Measurements from ENCODE around the gene ARHGAP9.

Gene ARHGAP9

DNA sequence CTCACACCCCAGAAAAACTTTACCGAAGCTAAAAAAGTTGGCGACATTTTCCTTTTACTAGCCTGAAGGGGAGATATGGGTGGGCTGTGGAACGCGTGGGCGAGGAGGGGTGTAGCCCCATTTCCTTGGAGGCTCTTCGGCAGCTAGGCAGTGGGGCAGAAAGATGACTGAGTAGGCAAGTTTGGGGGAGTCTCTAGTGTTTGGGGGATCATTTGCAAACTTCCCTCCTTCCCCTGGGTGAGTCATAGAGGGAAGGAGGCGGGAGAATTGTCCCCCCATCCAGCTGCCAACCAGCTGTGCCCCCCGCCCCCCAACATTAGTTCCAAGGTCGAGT, 17.8 kb downstream of the ARHGAP9 start:
- Mint-ChIP-seq H3K4me1 (peaks cover 55% of the 10 kb centered on the region), H3K36me3 (ENCODE audit: insufficient read depth) (peaks cover 5% of the 10 kb centered on the region), H3K4me3 (peak overlapping the region; percentile 84), H3K27ac (ENCODE audit: low read depth) (no peak overlapping the region), H3K9me3 (no peaks in the 10 kb centered on the region), H3K27me3 (peaks cover 21% of the 10 kb centered on the region)
- ATAC-seq (replicated peaks; ENCODE audit: extremely low read depth, poor library complexity, severe bottlenecking) = no peak
- no peak for DNase-seq (ENCODE audit: low spot score in 2 of 2)

GRCh38 chr12:57461276-57461916, 18.3 kb downstream of the ARHGAP9 start:
- Mint-ChIP-seq H3K36me3 (ENCODE audit: insufficient read depth) (peaks cover 5% of the 10 kb centered on the region), H3K4me1 (peaks cover 55% of the 10 kb centered on the region), H3K27me3 (peaks cover 21% of the 10 kb centered on the region), H3K9me3 (no peaks in the 10 kb centered on the region), H3K4me3 (peak overlapping the region; percentile 84), H3K27ac (ENCODE audit: low read depth) (no peak overlapping the region)
- ATAC-seq (replicated peaks; ENCODE audit: extremely low read depth, poor library complexity, severe bottlenecking) (no peak), DNase-seq (ENCODE audit: low spot score in 2 of 2) (no peak)

GRCh38 chr12:57460841-57461275, 18.8 kb downstream of the ARHGAP9 start:
- peaks cover 21% of the 10 kb centered on the region for H3K27me3 Mint-ChIP-seq
- ATAC-seq (replicated peaks; ENCODE audit: extremely low read depth, poor library complexity, severe bottlenecking) (no peak), DNase-seq (ENCODE audit: low spot score in 2 of 2) (no peak)

GRCh38 chr12:57460468-57460784, 19.2 kb downstream of the ARHGAP9 start:
- Mint-ChIP-seq H3K27ac (ENCODE audit: low read depth) (peak overlapping the region; percentile 91), H3K4me1 (peaks cover 61% of the 10 kb centered on the region), H3K36me3 (ENCODE audit: insufficient read depth) (peaks cover 5% of the 10 kb centered on the region), H3K4me3 (peak overlapping the region; percentile 84), H3K27me3 (peaks cover 21% of the 10 kb centered on the region), H3K9me3 (no peaks in the 10 kb centered on the region)
- ATAC-seq (replicated peaks; ENCODE audit: extremely low read depth, poor library complexity, severe bottlenecking) = no peak
- DNase-seq (ENCODE audit: low spot score in 2 of 2) = no peak

More at GRCh38 chr12:57460841-57461275, 18.8 kb downstream of the ARHGAP9 start:
- Mint-ChIP-seq H3K9me3 (no peaks in the 10 kb centered on the region), H3K4me3 (peak overlapping the region; percentile 84), H3K27ac (ENCODE audit: low read depth) (no peak overlapping the region), H3K36me3 (ENCODE audit: insufficient read depth) (peaks cover 5% of the 10 kb centered on the region), H3K4me1 (peaks cover 60% of the 10 kb centered on the region)

DNA sequence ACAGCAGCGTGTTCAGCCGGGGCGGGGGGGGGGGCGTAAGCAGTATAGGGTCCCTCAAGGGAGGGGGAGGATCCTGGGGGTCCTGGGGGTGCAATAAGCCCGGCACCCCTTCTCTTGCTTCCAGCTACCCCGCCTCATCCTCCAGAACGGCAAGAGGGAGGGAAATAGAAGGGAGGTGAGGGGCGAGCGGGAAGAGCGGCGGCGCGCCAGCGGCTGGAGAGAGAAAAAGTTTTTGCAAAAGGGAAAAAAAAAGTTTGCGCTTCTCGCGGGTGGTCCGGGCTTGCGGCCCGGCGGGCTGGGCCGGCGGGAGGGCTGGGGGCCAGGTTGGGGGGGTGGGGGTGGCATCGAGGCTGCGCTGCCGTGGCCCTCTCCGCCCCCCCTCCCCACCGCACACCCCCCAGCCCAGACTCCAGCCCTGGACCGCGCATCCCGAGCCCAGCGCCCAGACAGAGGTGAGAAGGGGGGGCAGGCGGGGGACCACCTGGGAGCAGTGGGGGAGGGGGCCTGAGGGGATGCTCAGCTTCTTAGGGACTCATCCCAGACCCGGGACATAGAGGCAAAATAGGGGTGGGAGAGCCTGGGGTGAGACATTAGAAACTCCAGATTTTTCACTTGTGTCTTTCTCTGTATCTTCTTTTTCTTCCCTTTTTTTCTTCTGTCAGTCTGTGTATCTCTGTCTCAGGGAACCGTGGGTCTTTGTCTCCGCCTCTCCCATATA, 19.8 kb downstream of the ARHGAP9 start, which contains the start of gene GLI1:
GLI1 (plus strand) TSS at position 36 of the 718 bp plus-strand sequence. CDS start 3,907 bp downstream, outside the sequence.
- Mint-ChIP-seq H3K4me1 (peaks cover 61% of the 10 kb centered on the region), H3K36me3 (ENCODE audit: insufficient read depth) (peaks cover 5% of the 10 kb centered on the region), H3K4me3 (peak within 1 kb of the TSS; percentile 84), H3K27me3 (peaks cover 21% of the 10 kb centered on the region), H3K9me3 (no peaks in the 10 kb centered on the region), H3K27ac (ENCODE audit: low read depth) (peak within 1 kb of the TSS; percentile 91)
- no peak for DNase-seq (ENCODE audit: low spot score in 2 of 2)
- ATAC-seq (replicated peaks; ENCODE audit: extremely low read depth, poor library complexity, severe bottlenecking) = no peak

DNA sequence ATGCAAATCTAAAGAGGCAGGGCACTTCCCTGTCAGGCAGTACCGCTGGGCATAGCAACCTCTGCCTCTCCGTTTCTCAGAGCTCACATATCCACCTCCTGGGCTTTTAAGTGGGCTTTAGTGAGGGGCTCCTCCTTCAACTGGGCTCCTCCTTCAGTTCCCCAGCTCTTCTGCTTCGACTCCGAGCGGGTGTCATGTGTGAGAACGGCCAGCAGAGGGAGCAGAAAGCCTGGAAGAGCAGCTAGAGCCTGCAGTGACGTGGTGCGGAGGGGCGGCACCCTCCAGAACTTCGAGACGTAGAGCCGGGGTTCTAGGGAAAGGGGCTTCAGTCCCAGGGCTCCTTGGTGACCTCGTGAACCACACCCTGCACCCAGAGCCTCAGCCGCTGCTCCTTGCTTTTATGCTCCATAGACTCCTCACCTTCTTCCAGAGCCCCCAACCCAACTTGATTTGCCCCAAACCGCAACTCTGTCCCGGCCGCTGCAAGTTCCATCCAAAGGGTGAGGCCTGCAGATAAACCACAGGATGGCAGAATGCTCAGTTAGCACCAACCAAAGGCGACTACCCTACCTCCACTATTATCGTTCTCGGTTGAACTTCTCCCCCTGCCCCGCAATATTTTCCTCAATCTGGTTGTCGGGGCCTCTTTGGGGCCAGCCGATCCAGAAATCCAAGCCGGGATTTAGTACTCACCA, 20.5 kb downstream of the ARHGAP9 start:
- DNase-seq (ENCODE audit: low spot score in 2 of 2) (peak; percentile 90 to 93), ATAC-seq (replicated peaks; ENCODE audit: extremely low read depth, poor library complexity, severe bottlenecking) (peak; percentile 75)
- H3K4me1 Mint-ChIP-seq = peaks cover 61% of the 10 kb centered on the region
- H3K9me3 Mint-ChIP-seq = no peaks in the 10 kb centered on the region
- peaks cover 21% of the 10 kb centered on the region for H3K27me3 Mint-ChIP-seq
- H3K27ac Mint-ChIP-seq (ENCODE audit: low read depth) = peak overlapping the region; percentile 91
- peak overlapping the region; percentile 84 for H3K4me3 Mint-ChIP-seq
- peaks cover 5% of the 10 kb centered on the region for H3K36me3 Mint-ChIP-seq (ENCODE audit: insufficient read depth)

DNA sequence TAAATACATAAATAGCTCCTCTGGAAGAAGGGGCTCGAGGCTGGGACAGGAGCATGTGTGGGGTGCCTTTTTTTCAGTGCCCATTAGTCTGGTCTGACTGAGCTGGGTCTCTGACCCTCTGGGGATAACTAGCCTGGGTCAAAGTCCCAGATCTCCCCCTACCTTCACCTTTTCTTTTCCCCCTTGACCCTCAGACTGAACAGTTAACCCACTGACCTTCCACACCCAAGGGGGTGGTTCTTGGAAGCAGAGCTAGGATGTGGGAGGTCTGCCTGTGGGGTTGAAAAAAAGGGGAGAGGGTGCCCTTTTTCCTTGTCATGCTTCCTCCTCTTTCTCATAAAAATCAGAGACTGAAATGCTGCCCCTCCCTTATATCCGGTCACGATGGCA, 21.0 kb downstream of the ARHGAP9 start:
- Mint-ChIP-seq H3K4me3 (peak overlapping the region; percentile 84), H3K27ac (ENCODE audit: low read depth) (peak overlapping the region; percentile 91), H3K9me3 (no peaks in the 10 kb centered on the region), H3K4me1 (peaks cover 56% of the 10 kb centered on the region), H3K27me3 (peaks cover 21% of the 10 kb centered on the region), H3K36me3 (ENCODE audit: insufficient read depth) (peaks cover 5% of the 10 kb centered on the region)
- no peak for DNase-seq (ENCODE audit: low spot score in 2 of 2)
- no peak for ATAC-seq (replicated peaks; ENCODE audit: extremely low read depth, poor library complexity, severe bottlenecking)

GRCh38 chr12:57456737-57457490, 22.8 kb downstream of the ARHGAP9 start:
- H3K27ac Mint-ChIP-seq (ENCODE audit: low read depth) = no peak overlapping the region
- H3K27me3 Mint-ChIP-seq = peaks cover 35% of the 10 kb centered on the region

GRCh38 chr12:57456145-57456700, 23.4 kb downstream of the ARHGAP9 start:
- Mint-ChIP-seq H3K9me3 (no peaks in the 10 kb centered on the region), H3K4me1 (peaks cover 33% of the 10 kb centered on the region)
- no peak for DNase-seq (ENCODE audit: low spot score in 2 of 2)

More at GRCh38 chr12:57456737-57457490, 22.8 kb downstream of the ARHGAP9 start:
- Mint-ChIP-seq H3K4me3 (no peak overlapping the region), H3K9me3 (no peaks in the 10 kb centered on the region), H3K4me1 (peaks cover 40% of the 10 kb centered on the region), H3K36me3 (ENCODE audit: insufficient read depth) (peaks cover 5% of the 10 kb centered on the region)
- DNase-seq (ENCODE audit: low spot score in 2 of 2) = no peak
- no peak for ATAC-seq (replicated peaks; ENCODE audit: extremely low read depth, poor library complexity, severe bottlenecking)

DNA sequence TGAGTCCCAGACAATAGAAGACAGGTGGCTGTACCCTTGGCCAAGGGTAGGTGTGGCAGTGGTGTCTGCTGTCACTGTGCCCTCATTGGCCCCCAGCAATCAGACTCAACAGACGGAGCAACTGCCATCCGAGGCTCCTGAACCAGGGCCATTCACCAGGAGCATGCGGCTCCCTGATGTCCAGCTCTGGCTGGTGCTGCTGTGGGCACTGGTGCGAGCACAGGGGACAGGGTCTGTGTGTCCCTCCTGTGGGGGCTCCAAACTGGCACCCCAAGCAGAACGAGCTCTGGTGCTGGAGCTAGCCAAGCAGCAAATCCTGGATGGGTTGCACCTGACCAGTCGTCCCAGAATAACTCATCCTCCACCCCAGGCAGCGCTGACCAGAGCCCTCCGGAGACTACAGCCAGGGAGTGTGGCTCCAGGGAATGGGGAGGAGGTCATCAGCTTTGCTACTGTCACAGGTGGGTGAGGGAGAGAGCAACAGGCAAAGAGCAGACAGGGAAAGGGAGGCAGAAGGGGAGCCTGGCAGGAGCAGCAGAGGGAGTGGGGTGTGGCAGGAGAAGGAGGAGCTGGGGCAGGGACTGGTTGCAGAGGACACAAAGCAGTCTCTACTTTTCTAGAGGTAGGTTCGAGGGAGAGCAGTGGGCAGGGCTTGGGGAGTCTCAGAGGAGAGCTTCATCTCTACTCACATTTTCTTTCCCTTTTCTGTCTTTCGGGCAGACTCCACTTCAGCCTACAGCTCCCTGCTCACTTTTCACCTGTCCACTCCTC, 24.1 kb downstream of the ARHGAP9 start:
- Mint-ChIP-seq H3K9me3 (no peaks in the 10 kb centered on the region), H3K36me3 (ENCODE audit: insufficient read depth) (peaks cover 5% of the 10 kb centered on the region), H3K27me3 (peaks cover 24% of the 10 kb centered on the region), H3K4me1 (peaks cover 26% of the 10 kb centered on the region), H3K27ac (ENCODE audit: low read depth) (peak overlapping the region; percentile 15), H3K4me3 (peak overlapping the region; percentile 21)
- ATAC-seq (replicated peaks; ENCODE audit: extremely low read depth, poor library complexity, severe bottlenecking) (no peak), DNase-seq (ENCODE audit: low spot score in 2 of 2) (no peak)

More at GRCh38 chr12:57456145-57456700, 23.4 kb downstream of the ARHGAP9 start:
- Mint-ChIP-seq H3K36me3 (ENCODE audit: insufficient read depth) (peaks cover 5% of the 10 kb centered on the region), H3K27me3 (peaks cover 30% of the 10 kb centered on the region), H3K27ac (ENCODE audit: low read depth) (peak overlapping the region; percentile 15), H3K4me3 (peak overlapping the region; percentile 21)
- no peak for ATAC-seq (replicated peaks; ENCODE audit: extremely low read depth, poor library complexity, severe bottlenecking)

GRCh38 chr12:57454566-57455373, 24.9 kb downstream of the ARHGAP9 start, which contains the start of gene INHBE:
Gene INHBE (plus strand): TSS chr12:57455307. CDS start chr12:57455537, 230 bp downstream.
- no peak for DNase-seq (ENCODE audit: low spot score in 2 of 2)
- no peak for ATAC-seq (replicated peaks; ENCODE audit: extremely low read depth, poor library complexity, severe bottlenecking)
- Mint-ChIP-seq H3K4me3 (peak within 1 kb of the TSS; percentile 21), H3K9me3 (no peaks in the 10 kb centered on the region), H3K36me3 (ENCODE audit: insufficient read depth) (peaks cover 5% of the 10 kb centered on the region), H3K4me1 (peaks cover 18% of the 10 kb centered on the region), H3K27ac (ENCODE audit: low read depth) (peak within 1 kb of the TSS; percentile 15), H3K27me3 (peaks cover 16% of the 10 kb centered on the region)

Data from central memory CD8-positive, alpha-beta T cell (primary cell).